K562 (cell line): ENCODE measurements around the gene PLEKHN1. TPM values are rescaled to one million over a fixed set of nuclear protein-coding genes. Genes with fewer than 3 reads are reported as not detected.
A peak's percentile ranks its signal among the peaks of the same experiment; 100 is the strongest.

ENCODE experiments used
- ARID3B ChIP-seq: fragments of 250-450 bp; sonication (Bioruptor Pico); IDR thresholded peaks from 2 replicates; pipeline ENCODE4 v1.4.0; 2020; ENCODE audit warnings: borderline replicate concordance
- ATF3 ChIP-seq, 2 experiments: fragments of 450-650 bp in 1 of 2; sonication (generic) in 1 of 2; formaldehyde crosslinking in 1 of 2; IDR thresholded peaks in 1 of 2; conservative IDR thresholded peaks in 1 of 2; 2 replicates each; pipeline versions ENCODE4 v1.6.1 to v1.8.1; 2016 to 2023; ENCODE audit warnings: mild to moderate bottlenecking in 2 of 2, moderate library complexity in 2 of 2, inconsistent platforms in 1 of 2, missing genetic modification reagents in 1 of 2
- ATF6 ChIP-seq: sonication (generic); formaldehyde crosslinking; IDR thresholded peaks from 2 replicates; pipeline ENCODE4 v1.4.0; 2020; ENCODE audit warnings: mild to moderate bottlenecking, missing genetic modification reagents
- BCL6 ChIP-seq: fragments of 250-450 bp; sonication (Bioruptor Pico); IDR thresholded peaks from 2 replicates; pipeline ENCODE4 v1.4.0; 2020
- DIDO1 ChIP-seq: fragments of 450-650 bp; IDR thresholded peaks from 2 replicates; pipeline ENCODE4 v1.6.1; 2016; ENCODE audit warnings: low read depth, missing biosample characterization, missing genetic modification characterization
- FOXO4 ChIP-seq: fragments of 450-650 bp; formaldehyde crosslinking; IDR thresholded peaks from 2 replicates; pipeline ENCODE4 v1.4.0; 2020; ENCODE audit warnings: mild to moderate bottlenecking, moderate library complexity
- HMGN3 ChIP-seq: IDR thresholded peaks from 2 replicates; pipeline ENCODE4 v1.6.1; 2011; ENCODE audit warnings: borderline replicate concordance, low read depth, mild to moderate bottlenecking, mixed read lengths, low read length; ENCODE audit not compliant: insufficient read length; ENCODE audit errors: extremely low read depth
- POLR3A ChIP-seq: IDR thresholded peaks from 2 replicates; pipeline ENCODE4 v1.6.1; 2011; ENCODE audit warnings: borderline replicate concordance, mild to moderate bottlenecking, moderate library complexity; ENCODE audit not compliant: insufficient read length, insufficient read depth; ENCODE audit errors: extremely low read depth
- ZC3H4 ChIP-seq: sonication (generic); formaldehyde crosslinking; IDR thresholded peaks from 2 replicates; pipeline ENCODE4 v1.9.0; 2021; ENCODE audit warnings: missing genetic modification reagents, borderline replicate concordance
- polyA plus RNA-seq, 8 experiments: library from polyadenylated mRNA; depleted of rRNA in 4 of 8; stranded (reverse) in 5 of 8; unstranded in 3 of 8; fragments of >200 nt; fragmentation: Nextera tagmentation in 2 of 8; fragmentation: Illumina TruSeq in 1 of 8; extraction: Ambion mirVana in 2 of 8; extraction: Trizol in 1 of 8; gene quantifications; 2 replicates each; pipeline versions ENCODE4 v1.2.1 to v1.2.3, GENCODE V29; 2011 to 2014; ENCODE audit warnings: inconsistent platforms in 1 of 8, missing spikeins in 1 of 8
- total RNA-seq, 7 experiments: library from RNA; depleted of rRNA in 6 of 7; stranded (reverse); fragments of >200 nt in 6 of 7; fragmentation: Illumina TruSeq in 2 of 7; extraction: Trizol in 2 of 7; gene quantifications; 2 replicates each; pipeline versions ENCODE4 v1.2.1 to v1.2.3, GENCODE V29; 2011 to 2021; ENCODE audit warnings: low replicate concordance in 1 of 7

Gene PLEKHN1
- total and polyA plus RNA-seq, 9 of the 15 experiments (the other 6 are each of a cell fraction or from before 2014, with no cell fraction given), result 0.07 to 1.5 (median 0.13) TPM; not detected in 2

- TF ChIP-seq FOXO4 (CRISPR knock-in tag), result no peak
- TF ChIP-seq HMGN3, result no peak
- no peak for TF ChIP-seq DIDO1 (tag)
- no peak for TF ChIP-seq BCL6
- no peak for TF ChIP-seq ATF3 (IDR thresholded peaks at IDR 0.05)
- TF ChIP-seq ATF3 (CRISPR knock-in tag; conservative IDR thresholded peaks at IDR 0.05), result no peak
- no peak for TF ChIP-seq POLR3A
- no peak for TF ChIP-seq ARID3B
- 0 out of 2 replicates have a peak, but pooled peaks have one; percentile 12 for TF ChIP-seq ZC3H4 (CRISPR knock-in tag)
- TF ChIP-seq ATF6 (CRISPR knock-in tag), result no peak
These were observed 45.8 kb upstream of the PLEKHN1 start (continued) for GRCh38 chr1:920521-920920.
